Measurements from ENCODE around the gene FKBP10. TPM values are rescaled to one million over a fixed set of nuclear protein-coding genes. Genes with fewer than 3 reads are reported as not detected.

FKBP10 gene, protein sequence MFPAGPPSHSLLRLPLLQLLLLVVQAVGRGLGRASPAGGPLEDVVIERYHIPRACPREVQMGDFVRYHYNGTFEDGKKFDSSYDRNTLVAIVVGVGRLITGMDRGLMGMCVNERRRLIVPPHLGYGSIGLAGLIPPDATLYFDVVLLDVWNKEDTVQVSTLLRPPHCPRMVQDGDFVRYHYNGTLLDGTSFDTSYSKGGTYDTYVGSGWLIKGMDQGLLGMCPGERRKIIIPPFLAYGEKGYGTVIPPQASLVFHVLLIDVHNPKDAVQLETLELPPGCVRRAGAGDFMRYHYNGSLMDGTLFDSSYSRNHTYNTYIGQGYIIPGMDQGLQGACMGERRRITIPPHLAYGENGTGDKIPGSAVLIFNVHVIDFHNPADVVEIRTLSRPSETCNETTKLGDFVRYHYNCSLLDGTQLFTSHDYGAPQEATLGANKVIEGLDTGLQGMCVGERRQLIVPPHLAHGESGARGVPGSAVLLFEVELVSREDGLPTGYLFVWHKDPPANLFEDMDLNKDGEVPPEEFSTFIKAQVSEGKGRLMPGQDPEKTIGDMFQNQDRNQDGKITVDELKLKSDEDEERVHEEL
- total RNA-seq, result 0.21 TPM

DNA sequence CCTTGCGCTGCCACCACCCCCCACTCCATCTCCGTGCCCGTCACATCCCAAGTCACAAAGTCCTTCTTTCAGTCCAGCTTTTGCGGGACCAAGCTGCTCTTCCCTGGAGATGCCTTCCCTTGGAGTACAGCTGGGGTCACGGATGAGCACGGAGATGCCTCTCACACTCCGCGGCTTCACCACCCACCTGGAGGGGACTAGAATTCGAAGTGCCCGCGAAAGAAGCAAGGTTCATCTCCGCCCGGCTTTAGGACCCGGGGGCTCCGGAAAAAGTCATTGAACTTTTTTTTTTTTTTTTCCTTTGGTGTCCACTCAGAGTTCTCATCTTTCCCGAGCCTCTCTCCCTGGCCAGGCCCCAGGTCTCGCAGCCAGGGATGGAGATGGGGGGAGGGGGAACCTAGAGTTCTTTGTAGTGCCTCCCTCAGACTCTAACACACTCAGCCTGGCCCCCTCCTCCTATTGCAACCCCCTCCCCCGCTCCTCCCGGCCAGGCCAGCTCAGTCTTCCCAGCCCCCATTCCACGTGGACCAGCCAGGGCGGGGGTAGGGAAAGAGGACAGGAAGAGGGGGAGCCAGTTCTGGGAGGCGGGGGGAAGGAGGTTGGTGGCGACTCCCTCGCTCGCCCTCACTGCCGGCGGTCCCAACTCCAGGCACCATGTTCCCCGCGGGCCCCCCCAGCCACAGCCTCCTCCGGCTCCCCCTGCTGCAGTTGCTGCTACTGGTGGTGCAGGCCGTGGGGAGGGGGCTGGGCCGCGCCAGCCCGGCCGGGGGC is at the start of gene FKBP10:
Gene FKBP10 (plus strand): TSS at position 624 of the 771 bp plus-strand sequence. CDS start 31 bp downstream, at position 655.
- Histone ChIP-seq H3K4me3 (ENCODE audit: low read length) (peak within 1 kb of the TSS; percentile 53), H3K4me1 (ENCODE audit: insufficient read depth, low read length) (peaks cover 22% of the 10 kb centered on the region), H3K9me3 (ENCODE audit: low read depth, low read length) (no peaks in the 10 kb centered on the region), H3K27me3 (ENCODE audit: insufficient read depth, low read length) (peaks cover 6% of the 10 kb centered on the region)

DNA sequence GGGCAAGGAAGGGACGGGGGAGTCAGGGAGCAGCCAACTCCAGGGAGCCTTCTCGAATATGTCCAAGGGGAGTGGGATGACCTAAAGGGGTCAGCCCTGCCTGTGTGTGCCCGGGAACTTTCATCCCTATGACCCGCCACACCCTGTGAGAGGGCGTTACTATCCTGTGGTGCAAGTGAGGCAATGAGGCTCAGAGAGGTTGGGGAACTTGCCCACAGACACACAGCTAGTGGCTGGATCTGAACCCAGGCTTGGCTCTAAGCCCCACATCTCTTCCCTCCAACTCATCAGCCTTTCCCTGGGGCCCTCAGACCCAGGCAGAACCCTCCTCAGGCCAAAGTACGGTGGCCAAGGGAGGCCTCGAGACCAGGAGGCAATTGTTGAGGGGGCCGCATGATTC is 49.5 kb upstream of the FKBP10 start:
- Histone ChIP-seq H3K4me1 (ENCODE audit: insufficient read depth, low read length) (no peaks in the 10 kb centered on the region), H3K27me3 (ENCODE audit: insufficient read depth, low read length) (no peaks in the 10 kb centered on the region), H3K4me3 (ENCODE audit: low read length) (no peak overlapping the region), H3K9me3 (ENCODE audit: low read depth, low read length) (no peaks in the 10 kb centered on the region)

DNA sequence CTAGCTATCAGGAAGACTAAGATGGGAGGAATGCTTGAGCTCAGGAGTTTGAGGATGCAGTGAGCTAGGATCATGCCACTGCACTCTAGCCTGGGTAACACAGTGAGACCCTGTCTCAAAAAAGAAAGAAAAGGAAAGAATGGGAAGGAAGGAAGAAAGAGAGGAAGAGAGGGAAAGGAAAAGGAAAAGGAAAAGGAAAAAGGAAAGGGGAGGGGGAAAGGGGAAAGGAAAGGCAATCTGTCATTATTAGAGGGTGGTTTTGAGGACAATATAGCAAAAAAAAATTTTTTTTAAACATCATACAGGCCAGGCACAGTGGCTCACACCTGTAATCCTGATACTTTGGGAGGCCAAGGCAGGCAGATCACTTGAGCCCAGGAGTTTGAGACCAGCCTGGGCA is 46.7 kb upstream of the FKBP10 start:
- no peaks in the 10 kb centered on the region for H3K27me3 ChIP-seq (ENCODE audit: insufficient read depth, low read length)
- no peaks in the 10 kb centered on the region for H3K9me3 ChIP-seq (ENCODE audit: low read depth, low read length)
- no peak overlapping the region for H3K4me3 ChIP-seq (ENCODE audit: low read length)
- no peaks in the 10 kb centered on the region for H3K4me1 ChIP-seq (ENCODE audit: insufficient read depth, low read length)

GRCh38 chr17:41767324-41768042 is 45.3 kb upstream of the FKBP10 start:
- Histone ChIP-seq H3K9me3 (ENCODE audit: low read depth, low read length) (no peaks in the 10 kb centered on the region), H3K27me3 (ENCODE audit: insufficient read depth, low read length) (no peaks in the 10 kb centered on the region), H3K4me1 (ENCODE audit: insufficient read depth, low read length) (no peaks in the 10 kb centered on the region), H3K4me3 (ENCODE audit: low read length) (no peak overlapping the region)

DNA sequence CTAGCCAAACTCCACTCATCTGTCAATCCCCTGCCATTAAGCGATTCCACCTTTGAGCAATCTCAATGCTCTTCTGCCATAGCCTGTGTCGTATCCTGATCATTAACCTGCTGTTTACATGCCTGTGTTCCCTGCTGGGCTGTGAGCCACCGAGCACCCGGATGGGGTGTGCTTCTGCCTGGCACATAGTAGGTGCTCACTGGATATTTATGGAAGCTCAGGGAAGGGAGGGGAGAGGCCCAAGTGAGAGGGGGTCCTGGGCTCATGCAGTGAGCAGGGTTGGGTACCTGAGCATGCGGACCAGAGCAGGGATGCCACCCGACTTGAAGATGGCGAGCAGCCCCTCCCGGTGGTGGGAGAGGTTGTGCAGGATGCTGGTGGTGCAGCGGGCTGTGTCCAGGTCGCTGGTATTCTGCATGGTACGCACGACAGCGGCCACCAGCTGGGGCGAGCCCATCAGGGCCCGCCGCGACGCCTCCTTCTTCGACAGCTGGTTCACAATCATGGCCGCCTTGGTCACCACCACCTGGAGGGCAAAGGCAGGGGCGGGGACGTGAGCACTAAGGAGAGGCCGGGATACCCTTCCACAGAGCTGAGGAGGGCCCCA is 44.0 kb upstream of the FKBP10 start:
- Histone ChIP-seq H3K4me1 (ENCODE audit: insufficient read depth, low read length) (no peaks in the 10 kb centered on the region), H3K9me3 (ENCODE audit: low read depth, low read length) (no peaks in the 10 kb centered on the region), H3K4me3 (ENCODE audit: low read length) (no peak overlapping the region), H3K27me3 (ENCODE audit: insufficient read depth, low read length) (no peaks in the 10 kb centered on the region)

GRCh38 chr17:41769346-41769862 is 43.4 kb upstream of the FKBP10 start:
- Histone ChIP-seq H3K27me3 (ENCODE audit: insufficient read depth, low read length) (no peaks in the 10 kb centered on the region), H3K4me3 (ENCODE audit: low read length) (no peak overlapping the region), H3K9me3 (ENCODE audit: low read depth, low read length) (no peaks in the 10 kb centered on the region), H3K4me1 (ENCODE audit: insufficient read depth, low read length) (no peaks in the 10 kb centered on the region)

- H3K9me3 ChIP-seq (ENCODE audit: low read depth, low read length), result no peaks in the 10 kb centered on the region
- no peaks in the 10 kb centered on the region for H3K4me1 ChIP-seq (ENCODE audit: insufficient read depth, low read length)
- H3K27me3 ChIP-seq (ENCODE audit: insufficient read depth, low read length), result no peaks in the 10 kb centered on the region
- no peak overlapping the region for H3K4me3 ChIP-seq (ENCODE audit: low read length)
Observed at GRCh38 chr17:41769985-41770384, 42.8 kb upstream of the FKBP10 start.

GRCh38 chr17:41771389-41772206 is 41.2 kb upstream of the FKBP10 start:
- no peak overlapping the region for H3K4me3 ChIP-seq (ENCODE audit: low read length)
- H3K4me1 ChIP-seq (ENCODE audit: insufficient read depth, low read length), result no peaks in the 10 kb centered on the region
- no peaks in the 10 kb centered on the region for H3K27me3 ChIP-seq (ENCODE audit: insufficient read depth, low read length)

DNA sequence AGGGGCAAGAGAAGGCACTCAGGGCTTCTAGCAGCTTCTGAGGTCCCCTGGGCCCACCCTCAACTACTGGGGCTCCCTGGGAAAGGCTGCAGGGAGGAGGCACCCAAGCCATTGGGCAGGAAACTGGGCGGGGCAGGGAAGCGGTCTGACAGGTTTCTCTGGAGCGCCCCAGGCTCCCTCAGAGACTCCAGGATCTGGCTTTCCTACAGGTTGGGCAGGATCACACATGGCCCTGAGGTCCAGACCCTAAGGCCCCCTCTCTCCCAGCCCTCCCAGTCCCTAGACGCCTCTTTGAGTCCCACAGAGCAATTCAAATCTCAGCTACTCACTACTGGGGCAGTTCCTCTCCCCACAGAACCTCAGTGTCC is 40.6 kb upstream of the FKBP10 start:
- Histone ChIP-seq H3K27me3 (ENCODE audit: insufficient read depth, low read length) (no peaks in the 10 kb centered on the region), H3K4me3 (ENCODE audit: low read length) (no peak overlapping the region)

More at GRCh38 chr17:41771389-41772206, 41.2 kb upstream of the FKBP10 start:
- no peaks in the 10 kb centered on the region for H3K9me3 ChIP-seq (ENCODE audit: low read depth, low read length)

GRCh38 chr17:41772586-41773189 is 40.1 kb upstream of the FKBP10 start:
- H3K27me3 ChIP-seq (ENCODE audit: insufficient read depth, low read length), result no peaks in the 10 kb centered on the region
- H3K4me1 ChIP-seq (ENCODE audit: insufficient read depth, low read length), result no peaks in the 10 kb centered on the region
- H3K4me3 ChIP-seq (ENCODE audit: low read length), result no peak overlapping the region
- no peaks in the 10 kb centered on the region for H3K9me3 ChIP-seq (ENCODE audit: low read depth, low read length)

More for the DNA sequence above, 40.6 kb upstream of the FKBP10 start:
- no peaks in the 10 kb centered on the region for H3K4me1 ChIP-seq (ENCODE audit: insufficient read depth, low read length)
- H3K9me3 ChIP-seq (ENCODE audit: low read depth, low read length), result no peaks in the 10 kb centered on the region

DNA sequence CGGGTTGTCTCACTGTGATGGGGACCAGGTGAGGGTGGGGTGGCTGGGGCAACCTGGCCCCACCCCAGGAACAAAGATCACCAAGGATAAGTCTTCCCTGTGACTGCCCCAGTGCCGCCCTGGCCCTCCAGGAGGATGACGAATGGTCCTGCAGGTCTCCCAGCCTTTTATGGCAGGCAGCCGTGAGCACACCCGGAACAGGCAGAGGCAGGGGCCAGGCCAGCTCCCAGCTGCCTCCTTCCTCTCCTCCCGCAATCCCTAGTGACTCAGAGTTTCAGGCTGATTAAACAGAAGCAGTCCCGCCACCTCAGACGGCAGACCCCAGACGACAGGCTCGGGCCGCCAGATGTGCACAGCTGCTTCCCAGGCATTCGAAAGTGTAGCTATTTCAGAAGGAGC is 39.6 kb upstream of the FKBP10 start:
- Histone ChIP-seq H3K4me3 (ENCODE audit: low read length) (no peak overlapping the region), H3K4me1 (ENCODE audit: insufficient read depth, low read length) (peaks cover 4% of the 10 kb centered on the region), H3K9me3 (ENCODE audit: low read depth, low read length) (no peaks in the 10 kb centered on the region), H3K27me3 (ENCODE audit: insufficient read depth, low read length) (no peaks in the 10 kb centered on the region)

GRCh38 chr17:41773731-41774193 is 39.0 kb upstream of the FKBP10 start:
- Histone ChIP-seq H3K9me3 (ENCODE audit: low read depth, low read length) (no peaks in the 10 kb centered on the region), H3K4me3 (ENCODE audit: low read length) (no peak overlapping the region), H3K27me3 (ENCODE audit: insufficient read depth, low read length) (no peaks in the 10 kb centered on the region), H3K4me1 (ENCODE audit: insufficient read depth, low read length) (peaks cover 8% of the 10 kb centered on the region)

Data from mononuclear cell (primary cell).